ENCODE results near the gene PTCH2.

GRCh38 chr1:44842862-44843655 lies at the start of gene PTCH2:
- TF ChIP-seq CTCF (IDR thresholded peaks at IDR 0.05), result no peak
- TF ChIP-seq EZH2 (IDR thresholded peaks at IDR 0.05; ENCODE audit: borderline replicate concordance, insufficient read depth, low read depth, low read length, poor library complexity, severe bottlenecking), result no peak
